ENCODE data around the gene UNC13D. TPM values are rescaled to one million over a fixed set of nuclear protein-coding genes. Genes with fewer than 3 reads are reported as not detected.

UNC13D gene
- total and polyA plus RNA-seq, 9 of the 15 experiments (the other 6 are each of a cell fraction or from before 2014, with no cell fraction given): 0.86 to 244 (median 69.2) TPM

DNA sequence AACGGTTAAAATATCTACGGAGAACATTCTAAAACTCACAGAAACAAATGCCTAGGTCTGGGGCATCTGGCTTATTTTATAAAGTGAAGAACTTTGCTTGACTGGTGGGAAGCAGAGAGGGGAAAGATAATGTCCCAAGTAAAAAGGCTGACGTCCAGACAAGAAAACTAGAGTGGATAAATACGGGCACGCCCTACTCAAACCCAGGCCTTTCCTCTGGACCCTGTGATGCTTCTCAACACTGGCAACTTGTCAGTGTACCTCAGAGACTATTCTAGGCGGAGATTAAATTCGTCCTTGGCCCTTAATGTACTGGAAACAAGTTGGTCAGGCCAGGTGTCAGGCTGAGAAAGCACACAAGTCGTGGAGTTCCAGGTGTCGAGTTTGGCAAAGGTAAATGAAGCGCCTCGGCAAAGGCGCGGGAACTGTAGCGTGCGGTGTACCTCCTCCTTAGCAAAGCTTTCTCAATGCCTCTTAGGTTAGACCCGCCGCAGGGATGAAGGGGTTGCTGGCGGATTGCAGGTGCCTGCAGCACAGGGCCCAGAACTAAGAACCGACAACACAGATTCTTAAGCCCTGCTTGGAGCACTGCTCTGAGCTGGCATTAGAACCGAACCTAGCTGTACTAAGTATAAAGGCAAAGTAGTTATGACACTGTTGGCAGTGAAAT, 60.3 kb downstream of the UNC13D start:
- peak overlapping the region; percentile 91 for H2AFZ ChIP-seq (ENCODE audit: low read depth, low read length)
- peaks cover 6% of the 10 kb centered on the region; the same call in 1 of the 2 replicates for H4K20me1 ChIP-seq (replicated peaks; ENCODE audit: control insufficient read depth, insufficient read depth, low read length)
- peaks cover 46% of the 10 kb centered on the region for H3K79me2 ChIP-seq (ENCODE audit: control insufficient read depth, insufficient read depth, low read length)
- peak overlapping the region; percentile 93 to 100 for H3K9ac ChIP-seq (ENCODE audit: insufficient read depth in 1 of 2, low read depth in 2 of 2, low read length in 2 of 2)
- in situ Hi-C loops (cut with MboI) (no loop called here), intact Hi-C loops (cut with micrococcal nuclease) (loop anchor here (5.0 to 10.0 kb wide), 2 partner anchors 73 to 191 kb away; partner anchors contain the start of genes ACOX1, TEN1 and WBP2)
- H3K27me3 ChIP-seq (ENCODE audit: control insufficient read depth in 2 of 2, insufficient read depth in 2 of 2, low read length in 2 of 2): no peaks in the 10 kb centered on the region
- WGBS (ENCODE audit: insufficient coverage, low coverage, missing lambda C conversion rate): 20% methylated on average over 20 of the region's 20 CpGs
- DNase-seq (ENCODE audit: extremely low read depth in 1 of 4, low spot score in 3 of 4) (peak in 1 of 4 experiments; percentile 61), ATAC-seq (peak; percentile 7), FAIRE-seq (peak; percentile 65)
- H3K4me1 ChIP-seq (replicated peaks in 1 of 2; ENCODE audit: control insufficient read depth in 2 of 2, insufficient read depth in 2 of 2, low read length in 2 of 2): peaks cover 20 to 39% of the 10 kb centered on the region in 2 experiments
- no peaks in the 10 kb centered on the region for H3K9me1 ChIP-seq (ENCODE audit: control insufficient read depth, insufficient read depth, low read length)
- CTCF ChIA-PET (ENCODE audit: low intra/inter-chr PET ratio): no interaction called here
- POLR2A ChIA-PET: interaction anchor here (0.6 to 7.1 kb wide), 19 partner anchors 8 to 346 kb away, joined by 3 to 132 read pairs (median 4); partner anchors contain the start of gene WBP2
- H3K9me3 ChIP-seq (replicated peaks; ENCODE audit: control insufficient read depth, insufficient read depth, low read depth, low read length): no peaks in the 10 kb centered on the region
- H3K4me3 ChIP-seq: peak overlapping the region; percentile 69
- peaks cover 1% of the 10 kb centered on the region; the same call in 2 of the 3 replicates for H3K36me3 ChIP-seq (ENCODE audit: control insufficient read depth, insufficient read depth, low read length)
- peak overlapping the region; percentile 88 for H3K4me2 ChIP-seq (ENCODE audit: insufficient read depth, low read length)
- BruUV-seq (replicated peaks): no TSS peak
- peak overlapping the region; percentile 100 for H3K27ac ChIP-seq (ENCODE audit: extremely low read depth, low read depth, low read length)
- no peak for TF ChIP-seq FOXK2 (conservative IDR thresholded peaks at IDR 0.05 in 1 of 2, IDR thresholded peaks at IDR 0.05 in 1 of 2; ENCODE audit: low read depth in 2 of 2)
- TF ChIP-seq ZNF165 (CRISPR knock-in tag; IDR thresholded peaks at IDR 0.05; ENCODE audit: borderline replicate concordance): 0 out of 2 replicates have a peak, but pooled peaks have one; percentile 7
- TF ChIP-seq NR4A1 (CRISPR knock-in tag; IDR thresholded peaks at IDR 0.05): peak; percentile 85
- TF ChIP-seq NR4A1 (tag; IDR thresholded peaks at IDR 0.05): 0 out of 2 replicates have a peak, but pooled peaks have one; percentile 17
- TF ChIP-seq LEF1 (IDR thresholded peaks at IDR 0.05): no peak; the same call in 1 of the 2 replicates
- no peak for TF ChIP-seq MEF2A (IDR thresholded peaks at IDR 0.05; ENCODE audit: control insufficient read depth, low read depth, low read length)
- TF ChIP-seq NR2C2 (CRISPR knock-in tag; IDR thresholded peaks at IDR 0.05): no peak
- 0 out of 2 replicates have a peak, but pooled peaks have one; percentile 3 for TF ChIP-seq NR2C2 (tag; IDR thresholded peaks at IDR 0.05)
- no peak; the same call in 1 of the 2 replicates for TF ChIP-seq NFIX (CRISPR knock-in tag; IDR thresholded peaks at IDR 0.05; ENCODE audit: low read depth)
- peak; percentile 83 for TF ChIP-seq BRD9 (IDR thresholded peaks at IDR 0.05; ENCODE audit: low read depth, partially characterized antibody)
- TF ChIP-seq, protein P1, sequence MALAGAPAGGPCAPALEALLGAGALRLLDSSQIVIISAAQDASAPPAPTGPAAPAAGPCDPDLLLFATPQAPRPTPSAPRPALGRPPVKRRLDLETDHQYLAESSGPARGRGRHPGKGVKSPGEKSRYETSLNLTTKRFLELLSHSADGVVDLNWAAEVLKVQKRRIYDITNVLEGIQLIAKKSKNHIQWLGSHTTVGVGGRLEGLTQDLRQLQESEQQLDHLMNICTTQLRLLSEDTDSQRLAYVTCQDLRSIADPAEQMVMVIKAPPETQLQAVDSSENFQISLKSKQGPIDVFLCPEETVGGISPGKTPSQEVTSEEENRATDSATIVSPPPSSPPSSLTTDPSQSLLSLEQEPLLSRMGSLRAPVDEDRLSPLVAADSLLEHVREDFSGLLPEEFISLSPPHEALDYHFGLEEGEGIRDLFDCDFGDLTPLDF (CRISPR knock-in tag; IDR thresholded peaks at IDR 0.05): peak; percentile 39; the same call in 1 of the 2 replicates
- TF ChIP-seq HMG20A (CRISPR knock-in tag; conservative IDR thresholded peaks at IDR 0.05): no peak
- TF ChIP-seq ZC3H8 (IDR thresholded peaks at IDR 0.05): 0 out of 2 replicates have a peak, but pooled peaks have one; percentile 47
- TF ChIP-seq SUPT5H (IDR thresholded peaks at IDR 0.05): 0 out of 2 replicates have a peak, but pooled peaks have one; percentile 48
- TF ChIP-seq ZNF57 (CRISPR knock-in tag; IDR thresholded peaks at IDR 0.05): 0 out of 2 replicates have a peak, but pooled peaks have one; percentile 59
- peak; percentile 32; the same call in 1 of the 2 replicates for TF ChIP-seq DMBX1 (CRISPR knock-in tag; IDR thresholded peaks at IDR 0.05; ENCODE audit: borderline replicate concordance)
- TF ChIP-seq PHB (CRISPR knock-in tag; IDR thresholded peaks at IDR 0.05): 0 out of 2 replicates have a peak, but pooled peaks have one; percentile 15
- TF ChIP-seq MBD2 (IDR thresholded peaks at IDR 0.05; ENCODE audit: borderline replicate concordance, low read depth): no peak
- no peak for TF ChIP-seq MYC (IDR thresholded peaks at IDR 0.05; ENCODE audit: low read depth, low read length)
- 0 out of 2 replicates have a peak, but pooled peaks have one; percentile 27 for TF ChIP-seq MYC (CRISPR knock-in tag; IDR thresholded peaks at IDR 0.05; ENCODE audit: borderline replicate concordance, low read depth)
